Inflammatory macrophage treated with lipopolysaccharide for 1 hour (primary cell): ENCODE results near the gene TBC1D22A.
"Not testable (repeated sequence)": the region's sequence is repeated elsewhere in the genome, so short reads cannot be mapped to it uniquely, and the experiment has no call there.

Experiments used
- DNase-seq, 2 donors: peaks; one replicate each; pipeline ENCODE4 v3.0.0-alpha.2; 2020 to 2022

The TBC1D22A gene

DNA sequence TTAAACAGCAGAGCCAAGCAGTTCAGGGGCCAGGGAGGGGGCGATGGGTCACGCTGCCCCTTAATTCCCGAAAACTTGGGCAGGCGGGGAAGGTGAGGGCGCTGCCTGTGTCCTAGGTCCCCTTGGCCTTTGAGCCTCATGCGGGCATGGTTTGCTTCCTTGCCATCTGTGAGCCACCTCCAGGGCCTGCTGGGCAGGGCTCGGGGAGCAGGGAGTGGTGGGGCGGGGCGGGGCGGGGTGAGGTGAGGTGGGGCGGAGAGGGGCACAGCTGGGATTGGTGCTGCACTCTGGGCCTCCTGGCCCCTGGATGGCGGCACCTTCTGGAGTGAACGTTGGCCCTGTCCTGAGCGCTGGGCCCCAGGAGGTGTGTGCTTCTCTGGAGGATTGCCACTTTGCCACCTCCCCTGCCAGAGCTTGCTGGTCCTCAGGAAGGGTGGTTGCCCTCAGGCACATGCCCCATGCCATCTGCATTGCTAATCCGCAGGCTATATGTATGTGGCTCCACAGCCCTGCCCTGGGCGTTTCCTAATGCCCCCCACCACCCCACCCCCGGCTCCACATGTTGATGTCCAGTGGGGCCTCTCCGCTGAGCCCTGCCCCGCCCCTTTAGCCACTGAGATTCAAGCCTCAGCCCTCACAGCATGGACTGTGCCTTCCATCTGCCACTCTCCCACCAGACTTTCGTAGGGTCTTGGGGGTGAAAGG, 352.5 kb downstream of the TBC1D22A start:
- no peak for DNase-seq

DNA sequence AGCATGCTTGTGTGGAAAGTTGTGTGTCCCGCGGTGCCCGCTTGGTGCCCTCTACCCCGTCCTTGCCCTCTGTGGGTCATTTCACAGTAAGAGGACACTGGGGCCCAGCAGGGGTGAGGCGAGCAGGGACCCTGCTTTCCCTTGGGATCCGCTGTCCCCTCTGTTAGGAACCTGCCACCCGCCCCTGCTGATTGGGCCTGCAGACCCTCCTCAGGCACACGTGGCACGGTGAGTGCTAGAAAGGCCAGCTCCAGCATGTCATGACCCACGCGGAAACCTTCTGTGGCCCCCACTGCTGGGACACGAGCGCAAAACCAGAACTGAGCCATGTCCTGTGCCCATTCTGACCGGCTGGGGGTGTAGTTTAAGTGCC, 353.1 kb downstream of the TBC1D22A start:
- no peak for DNase-seq

DNA sequence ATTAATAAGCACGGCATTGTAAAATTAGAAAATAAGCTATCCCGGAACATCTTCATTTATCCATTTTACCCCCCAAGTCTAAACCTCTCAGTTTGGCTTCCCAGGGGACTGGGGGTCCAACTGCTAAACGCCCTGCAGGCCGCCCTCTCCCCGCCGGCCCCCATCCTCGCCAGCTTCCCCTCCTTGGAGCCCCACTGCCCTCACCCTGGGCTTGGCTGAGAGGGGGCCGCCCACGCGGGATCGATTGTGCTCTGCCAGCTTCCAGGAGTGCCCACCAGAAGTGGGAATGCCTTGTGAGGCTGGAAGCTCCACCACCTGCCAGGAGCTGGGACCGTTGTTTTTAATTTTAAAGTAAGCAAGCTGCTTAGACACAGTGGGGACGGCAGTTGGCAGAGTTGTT, 353.5 kb downstream of the TBC1D22A start:
- DNase-seq: no peak

DNA sequence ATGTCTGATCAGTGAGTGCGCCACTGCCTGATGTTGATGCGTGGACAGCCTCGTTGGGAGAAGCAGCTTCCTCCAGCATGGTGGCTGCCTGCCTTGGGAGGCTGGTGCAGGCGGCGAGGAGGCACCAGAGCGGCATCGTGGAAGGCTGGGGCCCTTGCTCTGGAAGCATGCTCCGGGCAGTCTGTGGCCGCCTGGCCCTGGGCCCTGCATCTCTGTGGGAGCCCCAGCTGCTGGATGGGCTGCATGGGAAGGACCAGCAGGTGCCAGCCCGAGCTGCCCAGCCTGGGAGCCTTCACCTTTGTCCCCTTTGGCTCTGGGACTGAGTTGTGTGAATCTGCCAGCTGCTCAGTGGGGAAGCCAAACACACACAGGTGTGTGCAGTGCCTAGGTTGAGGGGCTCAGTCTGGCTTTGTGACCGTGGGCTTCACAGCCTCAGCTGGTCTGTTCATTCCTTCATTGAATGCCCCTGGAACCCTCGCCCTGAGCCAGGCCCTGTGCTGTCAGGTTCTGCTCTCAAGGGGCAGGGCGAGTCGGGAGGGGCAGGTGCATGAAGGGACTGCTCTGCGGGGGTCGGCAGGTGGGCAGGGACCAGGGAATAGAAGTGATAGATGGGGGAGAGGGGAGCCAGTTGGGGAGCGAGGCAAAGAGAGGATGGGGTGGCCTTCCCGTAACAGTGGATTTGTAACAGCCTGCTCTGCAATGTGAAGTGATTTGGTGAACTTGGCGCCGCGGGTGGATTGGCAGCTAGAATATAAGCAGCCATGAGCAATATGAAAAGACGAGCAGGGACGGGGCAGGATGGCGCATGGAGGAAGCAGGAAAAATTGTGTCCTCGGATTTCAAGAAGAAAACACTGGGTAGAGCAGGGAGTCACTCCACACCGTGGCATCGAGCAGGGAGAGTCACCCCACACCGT, 354.2 kb downstream of the TBC1D22A start:
- no peak for DNase-seq

DNA sequence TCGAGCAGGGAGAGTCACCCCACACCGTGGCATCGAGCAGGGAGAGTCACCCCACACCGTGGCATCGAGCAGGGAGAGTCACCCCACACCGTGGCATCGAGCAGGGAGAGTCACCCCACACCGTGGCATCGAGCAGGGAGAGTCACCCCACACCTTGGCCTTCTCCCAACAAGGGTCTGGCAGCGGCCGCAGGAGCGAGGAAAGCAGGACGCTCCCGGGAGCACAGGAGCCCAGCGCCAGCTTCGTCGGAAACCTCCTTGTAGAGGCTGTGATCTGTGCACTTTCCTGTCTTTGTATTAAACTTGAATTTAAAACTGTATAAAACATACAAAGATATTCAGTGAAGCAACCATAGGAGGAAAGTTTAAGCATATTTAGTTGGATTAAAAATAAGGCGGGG, 355.0 kb downstream of the TBC1D22A start:
- not testable (repeated sequence) for DNase-seq

DNA sequence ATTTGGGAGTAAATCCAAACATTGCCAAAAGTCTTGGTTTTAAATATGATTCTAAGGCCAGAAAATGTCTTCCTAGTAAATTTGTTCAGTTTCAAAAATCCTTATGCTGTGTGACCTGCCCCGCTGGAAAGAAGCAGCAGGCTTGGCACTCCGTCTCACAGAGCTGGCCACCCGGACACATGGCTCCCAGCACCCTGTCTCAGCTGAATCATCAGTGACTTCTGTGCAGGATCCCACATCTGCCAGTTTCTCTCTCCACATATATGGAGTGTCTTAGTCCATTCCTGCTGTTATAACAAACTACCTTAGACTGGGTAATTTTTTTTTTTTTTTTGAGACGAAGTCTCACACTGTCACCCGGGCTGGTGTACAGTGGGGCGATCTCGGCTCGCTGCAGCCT, 356.7 kb downstream of the TBC1D22A start:
- no peak for DNase-seq

DNA sequence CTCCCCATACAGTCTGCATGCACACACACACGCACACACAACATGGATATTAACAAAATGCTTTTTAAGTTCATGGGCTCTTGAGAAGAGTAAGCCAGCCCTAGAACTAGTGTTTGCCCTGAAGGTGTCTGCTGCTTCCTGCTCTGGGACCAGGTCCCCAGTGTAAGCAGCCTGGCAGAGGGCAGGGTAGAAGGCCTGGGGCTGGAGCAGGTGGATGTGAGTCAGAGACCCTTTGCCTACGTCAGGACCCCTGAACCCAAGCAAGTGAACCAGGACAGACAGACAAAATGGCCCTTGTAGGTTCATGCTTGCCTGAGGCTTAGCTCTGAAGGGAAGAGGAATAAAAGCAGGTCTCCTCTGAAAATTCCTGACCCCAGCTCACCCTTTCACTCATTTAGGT, 357.9 kb downstream of the TBC1D22A start:
- DNase-seq: no peak

DNA sequence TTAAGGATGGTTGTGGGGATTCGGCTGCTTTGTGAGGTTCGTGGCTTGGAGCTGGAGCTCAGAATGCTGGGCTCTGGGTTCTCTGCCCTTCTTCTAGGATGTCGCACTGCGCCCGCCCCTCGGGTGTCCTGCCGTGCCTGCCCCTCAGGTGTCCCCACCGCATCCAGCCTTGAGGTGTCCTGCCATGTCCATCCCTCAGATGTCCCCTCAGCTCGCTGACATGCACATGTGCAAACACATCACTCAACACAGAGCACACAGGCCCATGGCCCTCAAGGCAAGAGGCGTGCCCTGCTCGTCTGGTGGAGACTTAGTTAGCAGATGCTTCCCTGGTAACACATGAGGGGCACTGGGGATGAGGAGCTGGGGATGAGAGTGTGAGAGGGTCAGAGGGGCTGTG, 359.3 kb downstream of the TBC1D22A start:
- DNase-seq: no peak

DNA sequence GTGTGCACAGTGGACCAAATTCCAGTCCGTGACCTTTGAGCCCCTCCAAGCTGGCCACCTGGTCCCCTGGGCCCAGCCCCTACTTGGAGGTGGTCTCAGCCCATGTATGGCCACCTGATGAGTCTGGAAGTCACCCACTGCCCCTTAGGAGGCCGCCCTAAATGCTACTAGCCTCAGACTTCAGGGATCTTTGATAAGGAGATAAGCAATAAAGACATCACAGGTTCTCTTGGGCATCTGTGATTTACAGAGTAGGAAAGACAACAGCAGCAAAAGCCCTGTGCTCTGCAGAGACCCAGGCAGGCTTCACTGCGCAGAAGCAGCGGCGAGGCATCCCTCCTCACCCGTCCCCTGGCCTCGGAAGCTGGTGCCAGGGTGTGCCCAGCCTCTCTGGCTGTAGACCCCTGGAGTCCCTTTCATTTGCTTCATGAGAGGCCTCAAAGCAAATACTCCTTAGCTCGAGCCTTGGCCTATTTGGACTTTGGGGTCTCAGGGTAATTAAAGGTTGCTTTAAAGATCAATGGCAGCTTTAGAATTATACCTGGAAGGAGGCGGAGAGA, 360.1 kb downstream of the TBC1D22A start:
- no peak for DNase-seq

DNA sequence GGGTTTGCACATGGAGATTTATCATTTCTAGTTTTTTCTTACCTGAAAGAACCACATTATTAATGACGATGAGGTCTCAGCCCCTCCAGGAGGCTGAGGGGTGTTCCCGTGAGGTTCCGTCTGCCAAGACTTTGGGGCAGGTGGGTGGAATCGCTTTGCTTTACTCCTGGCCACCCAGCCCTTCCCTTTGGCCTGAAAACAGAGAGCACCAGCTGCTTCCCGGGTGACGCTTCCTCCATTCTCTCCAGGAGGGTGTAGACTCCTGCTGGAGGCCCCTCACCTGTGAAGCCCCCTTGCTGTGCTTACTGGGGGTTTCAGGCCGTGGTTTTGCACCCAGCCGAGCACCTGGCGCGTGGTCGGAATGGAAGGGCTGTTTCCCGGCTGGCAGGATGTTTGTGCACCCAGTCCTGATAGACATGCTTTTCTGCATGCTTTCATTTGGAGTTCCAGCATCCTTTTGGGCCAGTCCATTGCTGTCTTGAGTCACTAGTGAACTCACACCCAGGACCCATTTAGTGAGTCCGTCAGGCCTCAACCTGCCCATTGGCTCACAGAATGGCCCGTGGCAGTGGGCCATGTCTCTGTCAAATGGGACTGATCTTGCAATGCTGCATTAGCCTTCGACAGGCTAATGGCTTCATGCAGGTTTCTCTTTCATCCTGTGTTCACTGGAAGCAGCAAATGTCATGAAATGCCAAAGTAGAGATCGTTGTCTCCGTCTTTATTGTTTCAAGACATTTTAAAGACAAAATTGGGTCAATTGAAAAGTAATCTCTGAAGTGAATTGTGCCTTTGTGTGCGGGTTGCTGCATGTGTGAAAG, 360.8 kb downstream of the TBC1D22A start:
- no peak for DNase-seq

DNA sequence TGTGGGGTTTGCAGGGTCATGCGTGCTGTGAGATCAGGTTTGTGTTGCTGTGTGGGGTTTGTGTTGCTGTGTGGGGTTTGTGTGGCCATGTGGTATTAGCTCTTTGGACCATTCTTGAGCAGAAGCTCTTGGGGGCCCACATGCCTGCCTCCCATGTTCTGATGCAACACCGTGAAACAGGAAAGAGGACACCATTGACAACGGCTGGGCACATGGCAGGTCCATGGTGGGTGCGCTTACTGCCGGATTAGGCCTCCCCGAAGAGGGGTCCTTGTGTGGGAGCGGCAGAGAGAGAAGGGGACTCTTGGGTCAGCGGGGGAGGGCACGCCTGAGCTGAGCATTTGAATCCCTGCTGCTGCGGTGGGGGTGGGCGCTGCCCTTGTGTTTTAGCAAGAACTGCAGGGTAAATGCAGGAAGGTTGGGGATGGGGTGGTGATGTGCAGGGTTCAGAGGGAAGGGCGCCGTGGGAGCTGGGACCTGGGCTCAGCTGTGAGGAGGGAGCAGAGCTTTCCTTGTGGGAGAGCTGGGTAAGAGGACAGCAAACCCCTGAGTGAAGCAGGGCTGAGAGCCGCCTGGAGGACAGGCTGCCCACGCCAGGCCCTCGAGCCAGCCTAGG, 361.5 kb downstream of the TBC1D22A start:
- no peak for DNase-seq

DNA sequence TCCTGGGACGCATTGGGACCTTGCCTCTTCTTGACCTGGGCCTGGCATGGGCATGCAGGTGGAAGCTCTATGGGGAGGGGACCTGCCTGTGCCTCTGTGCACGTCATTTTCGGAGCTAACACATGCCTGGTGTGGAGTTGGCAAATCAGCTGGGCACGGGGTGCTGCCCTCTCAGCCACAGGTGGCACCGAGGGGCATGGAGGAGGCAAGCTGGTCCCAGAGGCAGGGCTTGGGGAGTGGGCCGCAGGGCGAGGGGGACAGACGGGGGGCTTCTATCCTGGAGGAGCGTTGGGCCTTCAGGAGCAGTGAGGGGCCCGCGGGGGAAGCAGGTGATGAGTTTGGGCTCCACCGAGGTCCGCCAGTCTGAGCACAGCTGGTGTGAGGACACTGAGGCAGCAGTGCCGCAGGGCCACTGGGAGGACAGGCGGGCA, 362.0 kb downstream of the TBC1D22A start:
- no peak for DNase-seq

DNA sequence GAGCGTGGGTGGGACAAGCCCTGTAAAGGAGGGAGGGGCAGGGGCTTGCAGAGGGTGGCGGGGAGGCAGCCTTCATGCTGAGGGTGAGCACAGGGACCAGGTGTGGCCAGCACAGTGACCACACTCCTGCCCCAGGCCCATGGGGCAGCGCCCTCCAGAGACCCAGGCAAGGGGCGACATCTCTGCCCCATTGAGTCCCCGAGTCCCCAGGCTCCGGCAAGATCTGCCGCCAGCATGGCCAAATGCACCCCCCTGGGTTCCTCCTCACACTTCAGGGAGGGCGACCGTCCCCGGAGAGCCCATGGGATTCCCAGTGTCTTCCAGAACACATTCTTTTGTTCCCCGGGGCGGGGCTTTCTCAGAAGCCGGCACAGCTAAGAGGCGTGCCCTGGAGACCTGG, 362.5 kb downstream of the TBC1D22A start:
- no peak for DNase-seq

DNA sequence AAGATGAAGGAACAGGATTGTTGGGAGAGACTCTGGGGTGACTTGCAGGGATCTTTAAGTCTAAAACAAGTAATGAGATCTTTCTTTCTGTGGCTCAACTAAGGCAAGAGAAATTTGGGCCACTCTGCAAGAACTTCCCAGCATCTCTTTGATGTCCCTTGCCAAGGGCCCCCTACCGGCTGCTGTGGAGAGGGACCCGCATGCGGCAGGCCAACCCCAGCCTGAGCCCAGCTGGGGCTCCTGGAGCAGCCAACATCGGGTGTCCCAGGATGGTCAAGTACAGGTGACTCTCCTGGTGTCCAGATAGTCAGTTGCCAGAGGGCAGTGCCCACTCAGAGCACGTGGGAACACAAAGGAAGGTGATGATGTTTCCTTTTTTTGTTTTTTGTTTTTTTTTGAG, 363.2 kb downstream of the TBC1D22A start:
- no peak for DNase-seq

DNA sequence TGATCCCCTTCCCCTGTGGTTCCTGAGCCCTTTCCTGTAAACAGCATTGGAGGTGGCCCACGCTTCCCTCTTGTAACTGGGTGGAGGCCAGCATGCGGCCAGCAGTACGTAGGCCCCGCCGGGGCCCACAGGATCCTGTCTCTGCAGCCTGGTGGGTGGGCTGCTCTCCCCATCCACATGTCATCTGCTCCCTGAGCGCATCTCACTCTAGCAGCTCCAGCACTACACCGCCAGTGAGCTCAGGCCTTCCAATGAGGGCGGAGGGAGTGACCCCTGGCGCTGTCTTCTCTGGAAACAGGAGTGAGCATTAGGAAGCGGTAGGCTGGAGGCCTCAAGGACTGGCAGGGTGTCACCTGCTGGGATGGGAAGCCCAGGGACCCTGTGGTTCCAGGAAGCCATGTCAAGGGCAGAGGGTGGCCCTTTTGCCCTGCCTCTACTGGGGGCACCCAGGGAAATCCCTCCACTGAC, 363.9 kb downstream of the TBC1D22A start:
- no peak for DNase-seq

DNA sequence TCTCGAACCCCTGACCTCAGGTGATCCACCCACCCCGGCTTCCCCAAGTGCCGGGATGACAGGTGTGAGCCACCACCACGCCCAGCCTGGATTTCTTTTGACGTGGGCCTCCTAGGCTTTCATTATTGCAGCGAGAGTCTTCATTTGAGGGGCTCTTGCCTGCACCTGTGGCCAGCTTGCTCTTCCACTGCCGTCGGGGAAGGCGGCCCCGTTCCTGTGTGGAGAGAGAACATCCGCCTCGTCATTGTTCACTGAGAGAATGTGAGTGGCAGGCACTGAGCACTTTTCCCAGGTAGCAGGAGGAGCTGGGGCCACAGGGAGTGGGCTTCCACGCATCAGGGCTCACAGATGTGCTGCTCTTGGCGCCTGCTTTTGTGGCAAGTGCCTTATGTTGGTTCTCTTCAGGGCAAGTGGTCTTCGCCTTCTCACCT, 365.0 kb downstream of the TBC1D22A start:
- no peak for DNase-seq

DNA sequence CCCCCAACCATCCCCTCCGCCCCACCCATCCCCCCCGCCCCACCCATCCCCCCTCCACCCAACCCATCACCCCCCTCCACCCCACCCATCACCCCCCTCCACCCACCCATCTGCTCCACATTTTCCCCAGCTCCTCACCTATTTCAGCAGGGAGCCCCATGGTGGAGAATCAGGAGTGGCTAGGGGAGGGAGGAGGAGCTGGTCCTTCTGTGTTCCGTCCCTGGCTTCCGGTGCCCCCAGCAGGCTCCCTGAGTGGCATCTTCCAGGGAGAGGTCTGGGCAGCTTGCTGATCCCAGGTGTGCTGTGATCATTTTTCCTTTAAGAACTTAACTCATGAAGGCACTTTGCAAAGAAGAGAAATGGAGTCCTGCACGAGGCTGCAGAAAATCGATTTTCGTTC, 365.8 kb downstream of the TBC1D22A start:
- DNase-seq: no peak

DNA sequence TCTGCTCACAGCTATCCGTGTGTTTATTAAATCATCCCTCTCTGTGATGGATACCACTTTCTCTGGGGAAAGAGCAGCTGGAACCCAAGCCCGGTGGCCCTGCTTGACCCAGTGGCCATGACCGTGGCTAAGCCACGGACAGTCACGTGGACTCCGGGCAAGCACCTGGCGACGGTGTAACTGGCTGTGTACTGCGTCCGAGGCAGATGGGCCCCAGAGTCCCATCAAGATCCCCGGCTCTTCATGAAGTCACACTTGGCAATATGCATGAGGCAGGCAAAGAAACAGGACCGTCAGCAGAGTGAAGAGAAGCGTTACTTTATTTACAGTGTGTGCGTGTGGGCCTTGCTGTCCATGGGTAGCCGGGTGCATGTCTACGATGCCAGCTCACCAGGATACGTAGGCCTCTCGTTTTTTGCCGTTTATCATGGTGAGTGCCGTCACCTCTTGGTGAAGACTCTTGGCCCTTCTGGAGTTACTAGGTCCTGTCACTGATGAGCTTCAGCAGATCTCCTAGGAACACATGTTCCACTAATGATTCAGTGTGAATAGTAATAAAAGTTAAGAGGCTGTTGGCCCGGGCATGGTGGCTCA, 366.3 kb downstream of the TBC1D22A start:
- no peak for DNase-seq

DNA sequence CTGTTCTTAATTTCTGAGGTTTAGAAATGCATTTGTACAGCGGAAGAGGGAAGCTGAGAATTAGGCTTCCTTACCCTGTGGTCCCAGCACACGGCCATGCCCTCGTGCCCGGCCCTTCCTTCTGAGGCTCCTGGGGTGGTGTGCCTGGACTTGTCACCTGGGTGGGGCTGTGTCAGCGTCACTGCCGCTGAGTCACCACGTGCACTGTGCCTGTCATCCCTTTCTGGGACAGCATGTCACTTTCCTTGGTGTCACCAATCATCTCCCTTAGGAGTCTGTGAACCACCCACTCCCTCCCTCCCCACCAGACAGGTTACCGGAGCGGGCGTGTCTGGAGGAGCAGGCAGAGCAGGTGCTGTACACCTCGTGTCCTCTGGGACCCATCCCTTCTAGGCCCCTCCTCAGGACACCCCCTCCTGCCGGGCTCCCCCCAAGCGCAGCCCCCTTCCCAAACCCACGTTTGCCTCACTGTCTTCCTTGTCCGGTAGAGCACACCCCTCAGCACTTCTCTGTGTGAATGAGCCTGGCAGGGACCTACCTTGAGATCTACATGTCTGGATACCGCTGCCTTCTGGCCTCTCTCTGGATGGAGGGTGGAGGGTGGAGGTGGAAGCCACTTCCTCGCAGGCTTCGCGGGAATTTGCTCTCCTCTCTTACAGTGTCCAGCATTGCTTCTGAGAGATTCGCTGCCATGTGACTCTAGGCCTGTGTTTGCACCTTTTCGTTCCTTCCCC, 367.6 kb downstream of the TBC1D22A start:
- peak; percentile 22 to 34 for DNase-seq

DNA sequence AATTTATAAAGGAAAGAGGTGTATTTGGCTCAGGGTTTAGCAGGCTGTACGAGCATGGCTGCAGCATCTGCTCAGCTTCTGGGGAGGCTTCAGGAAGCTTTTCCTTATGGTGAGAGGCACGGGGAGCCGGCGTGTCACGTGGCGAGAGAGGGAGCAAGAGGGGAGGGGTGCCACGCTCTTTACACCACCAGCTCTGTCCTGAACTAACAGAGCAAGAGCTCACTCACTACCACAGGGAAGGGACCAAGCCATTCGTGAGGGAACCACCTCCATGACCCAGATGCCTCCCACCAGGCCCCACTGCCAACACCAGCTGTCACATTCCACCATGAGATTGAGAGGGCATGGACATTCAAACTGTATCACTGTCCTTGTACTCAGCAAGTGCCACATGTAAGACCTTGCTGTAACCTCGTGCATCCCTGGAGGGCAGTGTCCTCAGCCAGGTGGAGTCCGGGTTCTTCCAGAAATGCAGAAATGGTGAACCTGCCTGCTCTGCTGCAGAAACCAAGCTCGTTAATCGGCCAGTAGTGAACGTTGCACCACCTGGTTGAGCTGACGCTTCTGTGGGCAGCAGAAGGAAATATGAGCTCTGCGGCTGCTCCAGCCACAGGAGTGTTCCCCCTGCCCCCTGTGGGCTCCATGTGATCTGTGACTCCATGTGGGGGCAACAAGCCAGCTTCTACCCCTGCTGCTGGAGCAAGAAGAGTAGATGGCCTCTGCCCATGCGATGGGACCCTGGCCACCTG, 368.6 kb downstream of the TBC1D22A start:
- no peak for DNase-seq
